IPS-18a (cell line): ENCODE data around the gene TEKT5.
"Not testable (repeated sequence)": the region's sequence is repeated elsewhere in the genome, so short reads cannot be mapped to it uniquely, and the experiment has no call there.

ENCODE experiments used
- H3K27ac ChIP-seq: one replicate; pipeline ENCODE4 v1.5.1; 2013; ENCODE audit warnings: low read length
- H3K27me3 ChIP-seq: one replicate; pipeline ENCODE4 v1.6.1; 2013; ENCODE audit warnings: mild to moderate bottlenecking, low read length; ENCODE audit not compliant: control insufficient read depth, insufficient read depth
- H3K36me3 ChIP-seq: one replicate; pipeline ENCODE4 v1.6.1; 2013; ENCODE audit warnings: low read depth, low read length; ENCODE audit not compliant: control insufficient read depth
- H3K4me1 ChIP-seq: one replicate; pipeline ENCODE4 v1.6.1; 2013; ENCODE audit warnings: low read depth, low read length; ENCODE audit not compliant: control insufficient read depth
- H3K4me3 ChIP-seq: one replicate; pipeline ENCODE4 v1.5.1; 2013; ENCODE audit warnings: low read length
- H3K9ac ChIP-seq: one replicate; pipeline ENCODE4 v1.6.1; 2013; ENCODE audit warnings: mild to moderate bottlenecking, low read length, moderate library complexity
- H3K9me3 ChIP-seq: one replicate; pipeline ENCODE4 v1.6.1; 2013; ENCODE audit warnings: low read depth, low read length; ENCODE audit not compliant: control insufficient read depth

TEKT5 gene

DNA sequence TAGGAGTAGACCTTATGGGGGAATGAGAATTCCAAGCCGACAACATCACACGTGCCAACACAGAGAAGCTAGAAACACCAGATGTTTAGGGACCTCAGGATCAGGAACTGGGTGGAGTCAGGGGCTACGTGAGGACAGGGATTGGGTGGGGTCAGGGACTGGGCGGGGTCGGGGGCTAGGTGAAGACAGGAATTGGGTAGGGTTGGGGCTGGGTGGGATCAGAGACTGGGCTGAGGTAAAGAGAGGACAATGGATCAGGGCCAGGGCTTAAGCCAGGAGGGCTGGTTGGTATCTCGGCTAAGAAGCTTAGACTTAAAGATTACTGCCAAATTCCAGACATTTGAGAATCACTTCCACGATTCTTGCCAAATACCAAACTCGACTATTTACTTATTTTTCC, 11.6 kb downstream of the TEKT5 start:
- H3K36me3 ChIP-seq: no peaks in the 10 kb centered on the region
- H3K4me1 ChIP-seq: peaks cover 7% of the 10 kb centered on the region
- no peak overlapping the region for H3K27ac ChIP-seq
- H3K4me3 ChIP-seq: no peak overlapping the region
- no peak overlapping the region for H3K9ac ChIP-seq
- no peaks in the 10 kb centered on the region for H3K27me3 ChIP-seq
- no peaks in the 10 kb centered on the region for H3K9me3 ChIP-seq

DNA sequence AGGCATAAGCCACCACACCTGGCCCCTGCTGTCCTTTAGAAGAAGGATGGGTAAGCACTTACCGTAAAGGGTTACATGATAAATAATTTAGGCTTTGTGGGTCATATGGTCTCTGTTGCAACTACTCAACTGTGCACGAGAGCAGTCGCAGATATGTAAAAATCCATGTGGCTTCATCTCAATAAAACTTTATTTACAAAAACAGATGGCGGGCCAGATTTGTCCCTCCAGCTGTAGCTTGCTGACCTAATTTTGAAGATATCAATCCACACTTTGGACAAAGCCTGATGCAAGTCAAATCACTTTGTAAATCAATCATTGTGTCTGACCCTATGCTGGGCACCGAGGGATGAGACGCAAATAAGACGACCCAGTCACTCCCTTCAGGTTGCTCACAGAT, 12.1 kb downstream of the TEKT5 start:
- Histone ChIP-seq H3K9ac (no peak overlapping the region), H3K9me3 (no peaks in the 10 kb centered on the region), H3K4me3 (no peak overlapping the region), H3K4me1 (peaks cover 7% of the 10 kb centered on the region), H3K36me3 (no peaks in the 10 kb centered on the region), H3K27me3 (no peaks in the 10 kb centered on the region), H3K27ac (no peak overlapping the region)

DNA sequence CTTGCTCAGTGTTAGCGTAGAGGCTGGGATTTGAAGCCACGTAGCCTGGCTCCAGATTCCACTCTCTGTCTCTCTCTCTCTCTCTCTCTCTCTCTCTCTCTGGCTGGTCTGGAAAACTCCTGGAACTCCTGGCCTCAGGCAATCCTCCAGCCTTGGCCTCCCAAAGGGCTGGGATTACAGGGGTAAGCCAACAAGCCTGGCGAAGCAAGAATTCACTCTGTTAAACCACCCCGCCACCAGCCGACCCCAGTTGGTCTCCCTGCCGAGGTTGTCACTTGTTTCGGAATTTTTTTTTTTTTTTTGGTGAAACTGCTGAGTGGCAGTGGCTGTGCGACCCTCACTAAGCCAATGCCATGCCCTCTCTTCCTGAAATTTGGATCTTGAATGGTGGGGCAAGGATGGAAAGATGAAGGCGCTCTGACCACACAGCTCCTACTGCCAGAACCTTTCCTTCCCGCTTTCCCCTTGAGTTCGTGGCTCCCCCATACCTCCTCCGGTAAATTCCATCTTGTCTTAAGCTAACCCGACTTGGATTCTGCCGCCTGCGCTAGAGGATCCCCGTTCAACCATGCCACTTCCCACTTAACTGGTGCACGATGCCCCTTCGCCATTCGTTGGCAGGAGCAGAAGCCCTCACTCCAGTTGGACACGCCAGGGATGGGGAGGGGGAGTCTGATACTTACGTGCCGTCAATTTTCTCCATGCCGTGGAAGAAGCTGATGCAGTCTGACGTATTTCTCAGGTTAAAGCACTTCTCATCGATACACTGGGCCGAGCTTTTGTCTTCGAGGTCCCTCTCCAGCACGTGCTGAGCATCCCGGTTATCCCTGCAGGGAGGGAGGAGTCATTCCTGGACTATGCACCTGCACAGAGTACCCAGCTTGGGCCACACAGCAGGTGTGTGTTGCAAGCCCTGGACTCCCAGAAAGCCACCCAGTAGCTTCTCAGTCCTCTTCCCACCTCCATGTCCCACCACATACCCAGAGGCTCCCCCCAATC, 13.1 kb downstream of the TEKT5 start:
- Histone ChIP-seq H3K36me3 (no peaks in the 10 kb centered on the region), H3K27me3 (no peaks in the 10 kb centered on the region), H3K27ac (no peak overlapping the region), H3K9ac (no peak overlapping the region), H3K9me3 (no peaks in the 10 kb centered on the region), H3K4me1 (peaks cover 7% of the 10 kb centered on the region), H3K4me3 (no peak overlapping the region)

DNA sequence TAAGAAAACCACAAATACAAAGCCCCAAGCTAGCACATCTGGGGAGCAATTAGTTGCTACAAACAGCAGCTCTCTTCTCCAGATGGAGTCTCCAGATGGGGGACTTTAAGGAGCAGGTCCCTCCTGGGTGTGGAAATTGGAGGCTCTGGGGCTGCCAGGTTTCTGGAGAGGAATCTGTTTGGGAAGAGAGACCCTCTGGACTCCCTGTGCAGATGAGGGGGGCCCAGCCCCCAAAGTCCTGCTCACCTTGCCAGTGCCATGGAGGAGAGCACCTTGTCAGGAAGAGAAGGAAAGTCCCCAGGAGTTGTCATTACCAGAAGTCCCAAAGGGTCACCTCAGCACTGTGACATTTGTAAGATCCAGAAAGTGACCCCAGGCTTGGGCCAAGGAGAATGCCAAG, 14.8 kb downstream of the TEKT5 start:
- no peak overlapping the region for H3K27ac ChIP-seq
- H3K27me3 ChIP-seq: no peaks in the 10 kb centered on the region
- H3K9me3 ChIP-seq: no peaks in the 10 kb centered on the region
- peaks cover 7% of the 10 kb centered on the region for H3K4me1 ChIP-seq
- H3K36me3 ChIP-seq: no peaks in the 10 kb centered on the region
- no peak overlapping the region for H3K4me3 ChIP-seq
- no peak overlapping the region for H3K9ac ChIP-seq

DNA sequence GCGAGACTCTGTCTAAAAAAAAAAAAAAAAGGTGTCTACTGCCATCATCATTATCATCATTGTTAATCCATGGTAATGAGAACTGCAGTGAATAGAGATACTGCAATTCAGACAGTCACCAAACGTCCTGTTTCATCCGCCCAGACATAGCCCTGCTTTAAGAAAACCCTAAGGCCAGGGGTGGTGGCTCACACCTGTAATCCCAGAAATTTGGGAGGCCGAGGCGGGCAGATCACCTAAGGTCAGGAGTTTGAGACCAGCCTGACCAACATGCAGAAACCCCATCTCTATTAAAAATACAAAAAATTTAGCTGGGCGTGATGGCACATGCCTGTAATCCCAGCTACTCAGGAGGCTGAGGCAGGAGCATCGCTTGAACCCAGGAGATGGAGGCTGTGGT, 15.3 kb downstream of the TEKT5 start:
- H3K27me3 ChIP-seq, H3K9me3 ChIP-seq, H3K4me3 ChIP-seq, H3K4me1 ChIP-seq, H3K27ac ChIP-seq, H3K36me3 ChIP-seq, H3K9ac ChIP-seq: not testable (repeated sequence)

DNA sequence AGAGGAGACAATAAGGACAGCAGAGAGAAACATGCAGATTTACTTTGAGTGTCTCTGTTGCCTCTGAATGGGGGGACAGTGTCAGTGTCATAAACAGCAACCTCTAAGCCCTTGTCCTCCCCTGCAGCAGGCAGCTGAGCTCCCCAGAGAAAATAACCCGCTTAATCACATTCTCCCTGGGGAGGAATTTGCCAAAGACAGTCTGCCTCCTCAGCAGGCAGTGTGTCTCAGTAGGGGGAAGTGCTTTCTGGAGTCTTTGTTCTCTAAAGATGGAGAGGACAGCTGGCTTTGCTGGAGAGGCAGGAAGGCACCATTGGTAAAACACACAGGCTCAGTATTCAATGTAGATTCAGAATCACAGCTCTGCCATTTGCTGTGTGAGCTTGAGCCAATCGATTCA, 16.1 kb downstream of the TEKT5 start:
- H3K27ac ChIP-seq: no peak overlapping the region
- no peak overlapping the region for H3K9ac ChIP-seq
- H3K36me3 ChIP-seq: no peaks in the 10 kb centered on the region
- H3K27me3 ChIP-seq: no peaks in the 10 kb centered on the region
- peaks cover 7% of the 10 kb centered on the region for H3K4me1 ChIP-seq
- no peak overlapping the region for H3K4me3 ChIP-seq
- H3K9me3 ChIP-seq: no peaks in the 10 kb centered on the region

DNA sequence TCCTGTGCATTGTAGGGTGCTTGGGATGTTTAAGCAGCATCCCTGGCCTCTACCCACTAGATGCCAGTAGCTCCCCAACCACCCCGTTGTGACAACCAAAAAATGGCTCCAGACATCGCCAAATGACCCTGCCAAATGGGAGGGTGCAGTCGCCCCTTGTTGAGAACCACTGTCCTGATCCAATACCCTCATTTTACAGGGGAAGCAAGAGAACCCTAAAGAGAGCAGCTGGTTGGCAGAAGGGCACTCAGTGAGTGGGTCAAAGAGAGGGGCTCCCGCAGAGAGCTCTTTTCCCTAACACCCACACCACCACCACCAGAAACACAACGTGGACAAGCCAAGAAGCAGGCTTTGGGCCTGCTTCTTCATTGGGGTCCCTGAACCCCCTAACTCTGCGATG, 18.4 kb downstream of the TEKT5 start:
- no peak overlapping the region for H3K9ac ChIP-seq
- no peaks in the 10 kb centered on the region for H3K9me3 ChIP-seq
- H3K4me1 ChIP-seq: peaks cover 7% of the 10 kb centered on the region
- H3K27ac ChIP-seq: no peak overlapping the region
- H3K36me3 ChIP-seq: no peaks in the 10 kb centered on the region
- H3K27me3 ChIP-seq: no peaks in the 10 kb centered on the region
- H3K4me3 ChIP-seq: no peak overlapping the region

DNA sequence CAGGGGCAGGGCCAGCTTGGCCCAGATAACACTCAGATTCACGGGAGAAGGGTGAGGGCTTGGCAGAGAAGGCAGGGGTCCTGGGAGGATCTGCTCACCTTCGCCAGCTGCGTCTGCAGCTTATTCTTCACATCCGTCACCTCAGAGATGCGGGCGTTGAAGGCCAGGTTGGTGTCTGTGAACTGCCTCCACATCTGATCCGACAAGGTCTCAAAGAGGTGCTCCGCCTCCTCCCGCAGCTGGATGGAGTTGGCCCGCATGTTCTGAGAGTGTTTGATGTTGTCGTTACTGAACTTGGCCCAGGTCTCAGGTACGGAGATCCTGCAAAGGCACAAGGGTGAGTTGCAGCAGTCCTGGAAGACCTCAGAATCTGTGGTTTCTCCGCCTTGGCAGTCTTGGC, 18.9 kb downstream of the TEKT5 start:
- Histone ChIP-seq H3K36me3 (no peaks in the 10 kb centered on the region), H3K4me3 (no peak overlapping the region), H3K27ac (no peak overlapping the region), H3K9ac (no peak overlapping the region), H3K27me3 (no peaks in the 10 kb centered on the region), H3K4me1 (peaks cover 7% of the 10 kb centered on the region), H3K9me3 (no peaks in the 10 kb centered on the region)

DNA sequence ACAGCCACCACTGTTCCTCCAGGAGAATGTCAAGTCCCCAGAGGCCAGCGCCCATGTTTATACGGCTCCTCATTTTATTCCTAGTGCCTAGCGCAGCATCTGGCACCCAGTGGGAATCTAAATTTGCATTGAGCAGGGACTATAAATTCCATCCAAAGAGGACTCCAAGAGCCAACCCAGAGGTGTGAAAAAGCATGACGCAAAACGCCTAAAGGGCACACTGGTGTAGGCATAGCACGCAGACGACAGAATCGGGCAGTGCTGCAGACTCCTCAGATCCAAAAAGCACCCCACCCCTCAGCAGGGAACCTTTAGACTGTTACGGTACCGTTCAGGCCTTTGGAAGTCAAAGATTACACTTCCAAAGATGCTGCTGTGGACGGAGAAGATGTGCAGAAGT, 19.5 kb downstream of the TEKT5 start:
- H3K4me3 ChIP-seq: no peak overlapping the region
- H3K36me3 ChIP-seq: no peaks in the 10 kb centered on the region
- H3K9me3 ChIP-seq: no peaks in the 10 kb centered on the region
- no peaks in the 10 kb centered on the region for H3K27me3 ChIP-seq
- no peak overlapping the region for H3K9ac ChIP-seq
- peaks cover 7% of the 10 kb centered on the region for H3K4me1 ChIP-seq
- H3K27ac ChIP-seq: no peak overlapping the region

DNA sequence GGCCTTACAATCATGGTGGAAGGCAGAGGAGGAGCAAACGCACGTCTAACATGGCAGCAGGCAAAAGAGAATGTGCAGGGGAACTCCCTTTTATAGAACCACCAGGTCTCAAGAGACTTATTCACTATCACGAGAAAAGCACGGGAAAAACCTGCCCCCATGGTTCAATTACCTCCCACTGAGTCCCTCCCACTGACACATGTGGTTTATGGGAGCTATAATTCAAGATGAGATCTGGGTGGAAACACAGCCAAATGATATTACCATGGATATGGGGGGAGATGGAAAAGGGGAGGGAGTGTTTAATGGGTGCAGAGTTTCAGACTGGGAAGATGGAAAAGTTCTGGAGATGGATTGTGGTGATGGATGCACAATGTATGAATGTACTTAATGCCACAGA, 23.0 kb downstream of the TEKT5 start:
- no peak overlapping the region for H3K27ac ChIP-seq
- H3K9ac ChIP-seq: no peak overlapping the region
- no peak overlapping the region for H3K4me3 ChIP-seq
- H3K4me1 ChIP-seq: no peaks in the 10 kb centered on the region
- no peaks in the 10 kb centered on the region for H3K36me3 ChIP-seq
- no peaks in the 10 kb centered on the region for H3K27me3 ChIP-seq
- no peaks in the 10 kb centered on the region for H3K9me3 ChIP-seq

DNA sequence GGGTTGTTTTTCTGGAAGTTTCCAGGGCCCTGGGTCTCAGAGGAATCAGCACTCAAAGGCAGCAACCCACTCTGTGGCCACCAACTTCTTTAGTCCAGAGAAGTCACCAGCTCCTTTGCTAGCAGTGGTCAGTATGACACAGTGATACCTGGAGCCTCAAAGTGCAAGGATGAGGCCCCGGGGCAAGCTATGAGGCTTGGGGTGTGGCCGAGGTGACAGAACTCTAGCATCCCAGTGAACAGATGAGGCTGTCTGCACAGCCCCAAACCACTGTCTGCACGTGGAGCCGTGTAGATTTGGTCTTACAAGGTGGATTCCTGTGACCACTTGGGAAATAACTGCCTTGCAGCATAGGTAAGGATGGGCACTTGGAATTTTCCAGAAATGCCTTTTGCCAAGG, 24.9 kb downstream of the TEKT5 start:
- Histone ChIP-seq H3K4me1 (no peaks in the 10 kb centered on the region), H3K36me3 (no peaks in the 10 kb centered on the region), H3K27ac (no peak overlapping the region), H3K9ac (no peak overlapping the region), H3K9me3 (no peaks in the 10 kb centered on the region), H3K27me3 (no peaks in the 10 kb centered on the region), H3K4me3 (no peak overlapping the region)
